Astrocyte (in vitro differentiated cells and primary cell): ENCODE data around the gene STAB1.

Experiments used
- CTCF ChIP-seq: IDR thresholded peaks from 2 replicates; pipeline ENCODE4 v1.5.1; 2011; ENCODE audit warnings: low read depth, mild to moderate bottlenecking, inconsistent platforms, low read length, moderate library complexity; ENCODE audit not compliant: insufficient read depth
- EZH2 ChIP-seq: IDR thresholded peaks from 2 replicates; pipeline ENCODE4 v1.6.1; 2012; ENCODE audit warnings: mild to moderate bottlenecking, low read length, inconsistent platforms; ENCODE audit not compliant: insufficient read depth

DNA sequence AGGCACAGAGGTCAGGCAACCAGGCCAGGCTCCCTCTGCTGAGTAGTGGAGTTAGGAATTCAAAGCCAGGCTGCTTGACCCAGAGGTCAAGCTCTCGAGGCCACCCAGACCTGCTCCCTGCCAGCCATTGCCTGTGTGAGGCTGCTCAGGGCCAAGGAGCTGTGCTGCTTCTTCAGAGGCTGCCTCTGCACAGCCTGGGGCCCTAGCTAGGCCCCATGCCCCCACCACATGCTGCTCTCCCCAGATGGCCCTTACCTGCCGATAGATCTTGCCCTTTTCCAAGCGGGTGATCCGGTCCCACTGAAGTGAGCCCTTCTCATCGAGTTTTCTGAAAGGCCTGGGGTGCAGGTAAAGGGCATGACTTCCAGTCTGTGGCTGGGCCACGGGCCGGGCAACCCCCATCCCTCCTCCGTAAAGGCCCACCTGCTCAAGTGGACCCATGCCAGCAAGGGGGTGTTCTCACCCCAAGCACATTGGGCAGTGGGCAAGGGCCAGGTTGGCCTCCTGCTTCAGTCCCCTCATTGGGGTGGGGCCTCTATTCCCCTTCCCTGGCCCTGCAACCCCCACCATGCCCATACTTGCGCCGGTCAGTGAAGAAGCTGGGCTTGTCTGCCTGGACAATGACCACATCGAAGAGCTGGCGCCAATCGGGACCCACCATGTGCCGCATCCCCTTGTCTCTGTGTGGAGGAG, 32.0 kb downstream of the STAB1 start:
- TF ChIP-seq CTCF (no peak), EZH2 (no peak)
